ENCODE results near the gene DPH1.

Gene DPH1

DNA sequence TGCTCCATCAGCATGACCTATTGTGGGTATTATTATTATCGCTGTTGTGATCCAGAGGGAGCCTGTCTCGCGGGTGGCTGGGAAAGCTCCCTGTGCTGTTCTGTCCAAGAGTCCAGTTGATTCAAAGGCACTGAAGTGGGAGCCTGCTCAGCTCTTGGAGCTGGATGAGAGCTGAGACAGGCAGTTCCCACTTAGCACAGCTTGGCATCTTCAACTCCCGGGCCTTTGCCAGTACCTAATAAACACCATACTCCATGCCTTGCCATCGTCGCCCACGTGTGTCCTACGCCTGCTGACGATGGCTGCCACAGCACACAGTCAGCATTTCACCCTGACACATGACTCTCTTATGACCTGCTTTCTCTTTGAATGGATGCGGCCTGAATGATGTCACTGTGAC, 37.4 kb upstream of the DPH1 start:
- TF ChIP-seq BHLHE40 (IDR thresholded peaks at IDR 0.05; ENCODE audit: borderline replicate concordance) (no peak), L3MBTL2 (conservative IDR thresholded peaks at IDR 0.05) (no peak), CTBP1 (IDR thresholded peaks at IDR 0.05; ENCODE audit: borderline replicate concordance) (no peak), TARDBP (IDR thresholded peaks at IDR 0.05) (no peak), ZNF384 (IDR thresholded peaks at IDR 0.05) (no peak), LEF1 (IDR thresholded peaks at IDR 0.05; ENCODE audit: borderline replicate concordance) (no peak), ELF4 (IDR thresholded peaks at IDR 0.05) (no peak), NFRKB (IDR thresholded peaks at IDR 0.05) (no peak), SP1 (IDR thresholded peaks at IDR 0.05) (no peak), FOXA1 (IDR thresholded peaks at IDR 0.05) (no peak), HDGF (IDR thresholded peaks at IDR 0.05; ENCODE audit: borderline replicate concordance) (no peak), ARNT (IDR thresholded peaks at IDR 0.05) (no peak), FOXM1 (IDR thresholded peaks at IDR 0.05; ENCODE audit: borderline replicate concordance) (no peak), SUZ12 (IDR thresholded peaks at IDR 0.05) (no peak), FOXK2 (IDR thresholded peaks at IDR 0.05) (no peak)
- TF ChIP-seq, protein P1, sequence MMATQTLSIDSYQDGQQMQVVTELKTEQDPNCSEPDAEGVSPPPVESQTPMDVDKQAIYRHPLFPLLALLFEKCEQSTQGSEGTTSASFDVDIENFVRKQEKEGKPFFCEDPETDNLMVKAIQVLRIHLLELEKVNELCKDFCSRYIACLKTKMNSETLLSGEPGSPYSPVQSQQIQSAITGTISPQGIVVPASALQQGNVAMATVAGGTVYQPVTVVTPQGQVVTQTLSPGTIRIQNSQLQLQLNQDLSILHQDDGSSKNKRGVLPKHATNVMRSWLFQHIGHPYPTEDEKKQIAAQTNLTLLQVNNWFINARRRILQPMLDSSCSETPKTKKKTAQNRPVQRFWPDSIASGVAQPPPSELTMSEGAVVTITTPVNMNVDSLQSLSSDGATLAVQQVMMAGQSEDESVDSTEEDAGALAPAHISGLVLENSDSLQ (IDR thresholded peaks at IDR 0.05): no peak
- DNase-seq (ENCODE audit: extremely low spot score): no peak
- ChIA-PET CTCF (no interaction called here), POLR2A (interaction anchor here (1.5 kb wide), 1 partner anchor 10 kb away, joined by 4 read pairs; no protein-coding TSS in a partner anchor)

DNA sequence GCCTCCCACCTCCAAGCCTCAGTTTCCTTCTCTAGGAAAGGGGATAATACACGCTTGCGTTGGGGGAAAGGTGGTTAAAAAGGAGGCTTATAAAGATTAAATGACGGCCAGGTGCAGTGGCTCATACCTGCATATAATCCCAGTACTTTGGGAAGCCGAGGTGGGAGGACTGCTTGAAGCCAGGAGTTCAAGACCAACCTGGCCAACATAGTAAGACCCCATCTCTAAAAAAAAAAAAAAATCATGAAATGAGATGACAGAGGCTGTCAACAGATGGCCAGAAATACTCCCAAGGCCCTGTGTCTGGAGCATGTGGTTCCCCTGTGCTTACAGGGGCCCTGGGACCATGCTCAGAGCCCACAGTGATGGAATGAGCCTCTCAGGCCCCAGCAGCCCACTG, 35.2 kb upstream of the DPH1 start:
- DNase-seq (ENCODE audit: extremely low spot score): no peak
- POLR2A ChIA-PET: no interaction called here
- CTCF ChIA-PET: interaction anchor here (1.4 kb wide), 1 partner anchor 30 kb away, joined by 3 read pairs; no protein-coding TSS in a partner anchor
- TF ChIP-seq L3MBTL2 (conservative IDR thresholded peaks at IDR 0.05) (no peak), SUZ12 (IDR thresholded peaks at IDR 0.05) (no peak), FOXA1 (IDR thresholded peaks at IDR 0.05) (no peak), LEF1 (IDR thresholded peaks at IDR 0.05; ENCODE audit: borderline replicate concordance) (no peak), TARDBP (IDR thresholded peaks at IDR 0.05) (no peak)
- TF ChIP-seq, protein P1 (IDR thresholded peaks at IDR 0.05): no peak

DNA sequence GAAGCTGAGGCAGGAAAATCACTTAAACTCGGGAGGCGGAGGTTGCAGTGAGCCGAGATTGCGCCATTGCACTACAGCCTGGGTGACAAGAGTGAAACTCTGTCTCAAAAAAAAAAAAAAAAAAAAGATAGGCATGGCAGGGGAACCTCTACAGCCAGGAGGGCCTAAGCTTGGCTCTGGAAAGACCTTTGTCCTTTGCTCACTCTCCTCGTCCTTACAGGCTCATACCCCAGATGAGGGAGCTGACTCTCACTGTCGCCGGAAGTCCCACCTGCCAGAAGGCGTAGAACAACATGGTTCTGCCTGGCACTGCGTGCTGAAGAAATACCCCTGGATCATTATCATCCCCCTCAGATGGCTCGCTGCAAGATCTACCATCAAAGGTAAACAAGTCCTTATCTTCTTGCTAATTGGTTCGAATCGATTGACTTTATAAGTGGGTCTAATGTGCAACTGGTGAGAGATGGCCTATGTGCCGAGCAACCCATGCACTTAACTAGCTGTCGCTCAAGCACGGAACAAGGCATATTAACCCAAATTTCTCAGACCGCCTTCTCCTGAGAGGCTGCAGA, 34.5 kb upstream of the DPH1 start:
- no peak for DNase-seq (ENCODE audit: extremely low spot score)
- TF ChIP-seq FOXK2 (IDR thresholded peaks at IDR 0.05): no peak
- TF ChIP-seq FOXA1 (IDR thresholded peaks at IDR 0.05): no peak
- no peak for TF ChIP-seq ARNT (IDR thresholded peaks at IDR 0.05)
- TF ChIP-seq, protein P1 (IDR thresholded peaks at IDR 0.05): 0 out of 2 replicates have a peak, but pooled peaks have one; percentile 11
- TF ChIP-seq SP1 (IDR thresholded peaks at IDR 0.05): no peak
- TF ChIP-seq TARDBP (IDR thresholded peaks at IDR 0.05): no peak
- no peak for TF ChIP-seq LEF1 (IDR thresholded peaks at IDR 0.05; ENCODE audit: borderline replicate concordance)
- POLR2A ChIA-PET: no interaction called here
- CTCF ChIA-PET: interaction anchor here (0.7 kb wide), 1 partner anchor 16 kb away, joined by 4 read pairs; no protein-coding TSS in a partner anchor

DNA sequence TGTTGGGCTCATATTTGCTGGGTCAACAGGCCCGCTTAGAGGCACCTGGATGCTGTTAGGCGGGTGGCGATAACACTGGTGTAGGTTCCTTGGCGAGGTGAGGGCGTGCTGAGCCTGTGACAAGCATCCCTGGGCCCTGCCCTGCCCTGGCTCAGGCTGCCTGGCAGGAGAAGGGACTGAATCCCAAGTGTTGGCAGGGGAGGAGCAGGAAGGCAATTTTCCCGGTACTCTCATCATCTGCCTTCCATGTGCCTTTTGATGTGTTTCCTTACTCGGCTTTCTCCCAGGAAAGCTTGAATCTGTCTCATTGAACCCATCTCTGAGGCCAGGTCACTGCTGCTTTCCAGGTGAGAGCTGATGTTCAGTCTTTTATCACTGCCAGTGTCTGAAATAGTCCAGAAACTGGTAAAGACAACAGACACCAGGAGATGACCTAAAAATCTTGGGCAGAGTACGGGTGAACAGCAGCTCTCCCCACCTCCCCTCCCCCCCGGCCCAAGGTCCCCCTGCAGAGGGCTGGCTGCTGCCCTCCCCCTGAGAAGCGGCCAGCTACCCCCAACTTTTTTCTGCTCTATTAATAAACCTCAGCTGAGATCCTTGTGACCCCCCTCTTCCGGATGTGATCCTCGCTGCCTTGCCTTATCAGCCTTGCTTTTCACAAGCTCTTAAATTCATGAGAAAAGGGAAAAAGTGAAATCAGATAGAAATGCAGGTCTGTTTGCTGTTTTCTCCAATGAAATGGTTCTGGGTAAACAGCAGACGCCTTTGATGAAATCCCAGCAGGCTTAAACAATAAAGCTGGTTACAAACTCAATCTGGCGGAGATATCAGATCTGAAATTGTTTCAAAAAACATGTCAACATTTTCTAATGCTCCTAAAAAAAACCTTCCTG, 33.8 kb upstream of the DPH1 start:
- no peak for TF ChIP-seq ZNF384 (IDR thresholded peaks at IDR 0.05)
- no peak for TF ChIP-seq SUZ12 (IDR thresholded peaks at IDR 0.05)
- ChIA-PET CTCF (interaction anchor here (0.7 kb wide), 1 partner anchor 17 kb away, joined by 4 read pairs; no protein-coding TSS in a partner anchor), POLR2A (interaction anchor here (0.7 kb wide), 1 partner anchor 23 kb away, joined by 3 read pairs; no protein-coding TSS in a partner anchor)
- no peak for DNase-seq (ENCODE audit: extremely low spot score)

DNA sequence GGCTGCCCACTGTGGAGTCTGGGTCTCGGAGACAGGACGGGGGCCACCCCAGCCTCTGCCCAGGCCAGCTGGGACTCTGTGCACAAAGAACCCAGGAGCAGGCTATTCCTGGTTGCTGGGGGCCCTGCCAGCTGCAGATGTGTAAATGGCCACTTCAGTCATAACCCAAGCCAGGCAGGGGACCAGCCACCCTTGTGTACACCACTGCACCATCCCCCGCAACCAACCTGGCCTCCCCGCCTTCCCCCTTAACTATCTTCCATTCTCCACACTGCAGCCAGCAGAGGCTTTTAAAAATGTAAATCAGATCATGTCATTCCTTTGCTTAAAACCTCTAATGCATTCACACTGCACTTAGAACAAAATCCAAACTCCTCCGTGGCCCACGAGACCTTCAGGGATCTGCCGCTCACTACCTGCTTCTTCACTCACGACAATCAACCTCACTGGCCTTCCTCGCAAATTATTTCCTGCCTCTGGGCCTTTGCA, 33.1 kb upstream of the DPH1 start:
- no peak for DNase-seq (ENCODE audit: extremely low spot score)
- TF ChIP-seq LEF1 (IDR thresholded peaks at IDR 0.05; ENCODE audit: borderline replicate concordance): no peak
- no peak for TF ChIP-seq NFRKB (IDR thresholded peaks at IDR 0.05)
- no peak for TF ChIP-seq SUZ12 (IDR thresholded peaks at IDR 0.05)
- TF ChIP-seq SP1 (IDR thresholded peaks at IDR 0.05): no peak
- no peak for TF ChIP-seq ELF4 (IDR thresholded peaks at IDR 0.05)
- TF ChIP-seq TARDBP (IDR thresholded peaks at IDR 0.05): no peak
- no peak for TF ChIP-seq L3MBTL2 (conservative IDR thresholded peaks at IDR 0.05)
- TF ChIP-seq CTBP1 (IDR thresholded peaks at IDR 0.05; ENCODE audit: borderline replicate concordance): no peak
- TF ChIP-seq ARNT (IDR thresholded peaks at IDR 0.05): no peak
- TF ChIP-seq, protein P1 (IDR thresholded peaks at IDR 0.05): no peak
- TF ChIP-seq ZNF384 (IDR thresholded peaks at IDR 0.05): no peak
- no peak for TF ChIP-seq HDGF (IDR thresholded peaks at IDR 0.05; ENCODE audit: borderline replicate concordance)
- TF ChIP-seq FOXK2 (IDR thresholded peaks at IDR 0.05): no peak
- no peak for TF ChIP-seq FOXM1 (IDR thresholded peaks at IDR 0.05; ENCODE audit: borderline replicate concordance)
- TF ChIP-seq BHLHE40 (IDR thresholded peaks at IDR 0.05; ENCODE audit: borderline replicate concordance): no peak
- no peak for TF ChIP-seq FOXA1 (IDR thresholded peaks at IDR 0.05)
- CTCF ChIA-PET: no interaction called here
- POLR2A ChIA-PET: no interaction called here

Measured in HEK293T (cell line).